Endometrial microvascular endothelial cells (primary cell): ENCODE results near the gene CABP2. TPM values are rescaled to one million over a fixed set of nuclear protein-coding genes. Genes with fewer than 3 reads are reported as not detected.

Source experiments
- in situ Hi-C: cut with HindIII; loops from 2 replicates; pipeline ENCODE4 v1.10.0; 2017; ENCODE audit warnings: low sequenced_read_pairs, low pct_unique_long_range_greater_than_20kb; ENCODE audit errors: inconsistent ontology term
- total RNA-seq: library from RNA; depleted of rRNA; stranded (reverse); fragments of >200 nt; gene quantifications from one replicate; pipeline ENCODE4 v1.2.3, GENCODE V29; 2015; ENCODE audit errors: inconsistent ontology term

Gene CABP2
- total RNA-seq, 1 donor from 2014 or later: not detected

GRCh38 chr11:67542169-67542568, 18.9 kb upstream of the CABP2 start:
- in situ Hi-C loops: no loop called here

DNA sequence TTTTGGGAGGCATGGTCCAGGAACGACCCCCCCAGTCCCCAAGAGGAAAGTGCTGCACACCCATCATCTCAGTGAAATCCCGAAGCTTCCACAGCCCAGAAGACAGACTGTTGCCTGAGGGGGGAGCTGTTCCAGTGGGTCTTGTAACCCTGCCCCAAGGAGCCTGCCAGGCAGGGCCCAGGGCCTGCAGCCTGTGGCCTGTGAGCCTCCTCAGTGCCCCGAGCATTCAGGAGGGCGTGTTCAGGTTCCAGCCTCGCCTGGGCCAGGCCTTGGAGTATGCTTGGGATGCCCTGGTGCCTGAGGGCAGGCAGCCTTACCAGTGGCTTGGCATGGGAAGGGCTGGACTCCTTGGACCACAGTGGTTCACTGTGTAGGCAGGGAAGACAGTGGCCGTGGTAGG, 18.0 kb upstream of the CABP2 start:
- in situ Hi-C loops: no loop called here

DNA sequence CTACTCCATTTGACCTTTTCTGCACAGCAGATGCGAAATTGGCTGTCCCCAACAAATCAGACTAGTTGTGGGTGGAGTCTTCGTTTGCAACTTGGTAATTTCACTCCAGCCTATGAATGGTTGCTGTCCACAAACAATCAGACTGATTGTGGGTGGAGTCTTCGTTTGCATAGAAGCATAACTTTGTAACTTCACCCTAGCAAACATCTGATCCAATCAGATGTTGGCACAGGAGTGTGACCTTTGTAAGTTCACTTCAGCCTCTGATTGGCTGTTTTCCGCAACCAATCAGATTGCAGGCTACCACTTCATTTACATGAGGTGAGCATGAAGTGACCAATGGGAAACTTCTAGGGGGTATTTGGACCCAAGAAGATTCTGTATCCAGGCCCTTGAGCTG, 16.3 kb upstream of the CABP2 start:
- in situ Hi-C loops: no loop called here

DNA sequence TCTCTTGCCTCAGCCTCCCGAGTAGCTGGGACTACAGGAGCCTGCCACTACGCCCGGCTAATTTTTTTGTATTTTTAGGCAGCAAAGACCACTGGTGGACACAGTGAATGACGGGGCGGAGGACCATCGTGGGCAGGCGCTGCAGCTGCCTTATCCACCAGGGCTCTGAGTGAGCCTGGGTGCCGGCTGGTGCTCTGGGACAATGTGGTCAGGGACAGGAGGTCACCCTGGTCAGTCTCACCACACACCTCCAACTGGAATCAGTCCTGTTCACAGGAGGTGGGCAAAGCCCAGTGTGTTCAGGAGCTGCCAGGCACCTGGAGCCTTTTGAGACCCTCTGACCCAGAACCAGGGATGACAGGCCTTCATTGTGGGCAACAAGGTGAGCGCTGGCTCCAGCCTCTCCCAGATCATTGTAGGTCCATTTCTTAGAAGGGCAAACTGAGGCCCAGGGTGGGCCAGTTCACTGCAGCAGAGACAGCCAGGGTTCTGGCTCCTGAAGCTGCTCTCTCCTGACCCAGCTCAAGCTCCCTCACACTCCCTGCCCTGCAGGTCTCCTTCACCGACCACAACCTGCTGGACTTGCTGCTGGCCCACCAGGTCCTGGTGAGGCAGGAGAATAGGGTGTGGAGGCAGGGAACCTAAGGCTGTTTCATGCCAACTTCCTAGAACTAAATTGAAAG, 15.7 kb upstream of the CABP2 start:
- in situ Hi-C loops: no loop called here

- in situ Hi-C loops: no loop called here
These were observed 15.1 kb upstream of the CABP2 start for GRCh38 chr11:67538306-67538705.

DNA sequence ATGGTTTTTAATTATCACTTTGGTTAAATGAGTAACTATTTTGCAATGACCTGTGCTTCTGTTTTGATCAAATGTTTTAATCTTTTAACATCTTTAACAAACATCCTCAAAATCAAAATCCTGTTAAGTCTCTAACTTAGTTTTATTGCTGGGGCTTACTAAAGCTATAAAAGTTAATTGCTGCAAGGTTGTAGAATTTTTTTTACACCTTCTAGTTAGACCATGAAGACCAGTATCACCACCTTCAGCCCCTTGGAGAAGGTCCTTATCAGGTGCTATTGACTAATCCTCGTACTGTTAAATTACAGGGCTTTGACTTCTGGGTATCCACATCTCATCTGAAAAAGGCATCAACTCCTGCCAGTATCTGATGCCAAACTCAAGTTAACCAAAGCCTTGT, 12.3 kb upstream of the CABP2 start:
- in situ Hi-C loops: no loop called here

DNA sequence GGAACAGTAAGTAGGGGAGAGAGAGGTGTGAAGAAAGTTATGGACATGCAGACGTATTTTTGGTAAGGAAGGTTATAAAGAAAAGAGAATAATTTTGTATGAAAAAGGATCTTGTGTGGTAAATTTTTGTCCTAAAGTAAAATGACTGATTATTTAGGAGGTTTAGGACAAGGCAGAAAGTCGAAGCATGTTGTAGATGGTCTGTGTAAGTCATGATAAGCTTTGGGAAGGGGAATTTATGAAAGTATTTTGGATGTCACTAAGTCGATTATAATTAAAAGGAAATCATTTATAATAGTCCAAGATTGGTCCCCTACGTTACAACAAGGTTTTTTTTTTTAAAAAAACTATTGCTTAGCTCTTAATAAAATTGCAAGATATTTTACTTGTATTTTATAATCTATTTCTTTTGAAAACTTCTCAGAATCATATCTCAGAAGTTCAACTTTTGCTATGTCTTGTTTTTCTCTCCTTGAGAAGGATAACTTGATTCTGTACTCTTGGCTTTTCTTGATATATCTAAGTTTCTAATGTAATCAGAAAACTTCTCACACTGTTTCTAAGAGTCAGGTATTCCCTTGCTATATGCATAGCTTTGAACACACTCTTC, 10.9 kb upstream of the CABP2 start:
- in situ Hi-C loops: no loop called here

DNA sequence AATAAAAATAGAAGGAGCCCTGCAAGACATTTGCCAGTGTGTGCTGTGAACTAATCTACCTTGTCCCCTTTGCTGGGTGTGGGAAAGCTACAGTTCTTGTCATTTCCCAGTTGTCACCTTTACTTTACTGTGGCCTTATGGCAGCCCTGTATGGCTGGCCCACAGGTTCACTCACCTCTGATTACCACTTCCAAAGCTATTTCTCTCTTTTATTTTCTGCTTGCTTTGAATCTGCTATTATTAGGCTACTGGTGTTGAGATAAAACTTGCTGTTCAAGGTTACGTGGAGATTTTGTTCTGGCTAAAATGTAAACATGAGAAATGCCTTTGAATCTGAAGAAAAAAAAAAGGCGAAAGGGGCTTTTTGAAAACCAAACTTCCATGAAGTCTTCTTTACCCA, 9.6 kb upstream of the CABP2 start:
- in situ Hi-C loops: no loop called here

DNA sequence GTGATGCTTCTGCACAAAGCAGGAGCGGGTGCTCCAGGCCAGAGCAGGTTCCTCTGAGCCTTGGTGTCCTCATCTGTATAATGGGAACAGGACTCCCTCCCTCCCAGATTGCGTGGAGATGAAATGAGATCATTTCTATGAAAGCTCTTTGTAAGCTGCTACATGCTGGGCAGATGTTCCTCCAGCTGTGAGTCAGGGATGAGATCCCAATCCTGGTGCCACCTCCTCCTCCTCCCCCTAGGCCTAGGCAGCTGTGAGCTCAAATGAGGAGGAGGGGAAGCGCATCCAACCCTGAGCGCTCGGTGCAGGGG, 7.0 kb upstream of the CABP2 start:
- in situ Hi-C loops: no loop called here

GRCh38 chr11:67528376-67528775, 5.1 kb upstream of the CABP2 start:
- in situ Hi-C loops: no loop called here

- in situ Hi-C loops: no loop called here
These were observed 2.2 kb upstream of the CABP2 start for GRCh38 chr11:67525275-67525976.

GRCh38 chr11:67524480-67524808, 1.2 kb upstream of the CABP2 start:
- in situ Hi-C loops: no loop called here

DNA sequence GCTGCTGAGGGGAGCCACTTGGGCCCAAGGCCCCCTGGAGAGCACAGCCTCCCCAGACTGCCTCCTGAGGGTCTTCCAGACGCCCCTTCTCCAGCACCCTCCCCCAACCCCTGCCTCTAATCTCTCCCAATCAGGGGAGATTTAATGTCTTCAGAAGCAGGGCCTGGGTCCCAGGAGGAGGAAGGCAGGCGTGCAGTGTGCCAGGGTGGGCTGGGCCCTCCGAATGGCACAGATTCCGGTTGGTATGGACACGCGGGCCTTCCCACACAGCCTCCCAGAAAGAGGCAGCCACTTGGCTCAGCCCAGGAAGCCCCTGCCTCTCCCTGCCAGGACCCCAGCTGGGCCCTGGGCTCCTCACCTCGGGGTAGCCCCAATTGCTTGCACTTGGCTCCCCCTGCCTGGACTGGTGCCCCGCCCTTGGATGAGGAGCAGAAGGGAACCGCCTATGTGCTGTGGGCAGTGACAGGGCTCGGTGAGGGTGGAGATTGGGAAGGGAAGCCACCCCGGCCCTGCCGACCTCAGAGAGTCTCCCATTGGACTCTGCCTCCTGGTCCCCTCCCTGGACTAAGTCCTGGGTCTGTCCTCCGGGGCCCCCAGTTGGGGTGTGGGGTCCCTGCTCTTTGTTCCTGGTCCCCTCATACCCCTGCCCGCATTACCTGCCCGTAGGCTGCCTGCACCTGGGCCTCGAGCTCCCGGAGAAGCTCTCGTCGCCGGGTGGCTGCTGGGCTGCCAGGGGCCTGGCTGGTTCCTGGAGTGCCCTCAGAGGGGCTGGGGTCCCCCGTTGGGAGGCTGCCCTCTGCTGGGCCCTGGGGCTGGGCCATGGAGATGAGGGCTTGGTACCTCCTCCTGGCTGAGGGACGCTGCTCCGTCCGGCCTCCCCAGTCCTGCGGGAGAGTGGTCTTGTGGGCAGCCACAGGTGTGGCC, 572 bp upstream of the CABP2 start:
- in situ Hi-C loops: no loop called here

GRCh38 chr11:67522338-67522737, 908 bp downstream of the CABP2 start:
- in situ Hi-C loops: no loop called here

- in situ Hi-C loops: no loop called here
These were observed 1.3 kb downstream of the CABP2 start for GRCh38 chr11:67521924-67522323.

DNA sequence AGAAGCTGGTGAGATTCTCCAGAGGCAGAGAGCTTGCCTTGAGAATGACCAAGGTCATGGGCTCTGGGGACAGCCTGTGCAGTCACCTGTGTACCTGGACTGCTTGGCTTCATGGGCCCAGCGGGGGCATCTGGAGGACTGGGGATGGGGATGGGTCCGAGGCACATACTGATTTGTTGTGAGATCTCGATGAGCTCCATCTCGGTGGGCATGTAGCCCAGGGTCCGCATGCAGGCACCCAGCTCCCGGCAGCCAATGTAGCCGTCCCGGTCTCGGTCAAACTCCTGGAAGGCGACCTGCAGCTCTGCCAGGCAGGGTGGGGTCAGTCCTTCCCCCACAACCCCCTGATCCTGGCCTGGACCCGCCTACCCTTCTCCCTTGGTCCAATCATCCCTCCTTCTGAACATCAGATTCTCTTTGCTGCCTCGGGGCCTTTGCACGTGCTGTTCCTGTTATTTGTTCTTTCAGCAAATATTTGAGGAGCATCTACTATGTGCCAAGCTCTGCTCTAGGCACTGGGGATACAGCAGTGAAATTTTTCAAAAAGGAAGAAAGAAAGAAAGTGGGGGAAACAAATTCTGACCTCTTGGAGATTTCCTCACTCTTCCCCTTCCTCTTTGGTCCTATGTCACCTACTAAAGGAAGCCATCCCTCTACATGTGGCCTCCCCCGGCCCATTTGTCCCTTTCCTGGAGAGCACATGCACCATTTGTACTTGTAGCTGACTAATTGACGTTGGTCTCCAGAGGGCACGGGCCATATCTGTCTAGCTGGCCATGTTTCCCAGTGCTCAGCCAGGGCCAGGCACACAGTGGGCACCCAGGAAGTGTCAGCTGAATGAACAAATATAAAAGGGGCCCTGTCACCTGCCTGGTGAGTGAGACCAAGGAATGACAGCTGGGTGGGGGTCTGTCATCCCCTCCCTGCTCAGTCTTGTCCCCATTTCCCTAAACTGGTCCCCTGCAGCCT, 2.1 kb downstream of the CABP2 start:
- in situ Hi-C loops: no loop called here

DNA sequence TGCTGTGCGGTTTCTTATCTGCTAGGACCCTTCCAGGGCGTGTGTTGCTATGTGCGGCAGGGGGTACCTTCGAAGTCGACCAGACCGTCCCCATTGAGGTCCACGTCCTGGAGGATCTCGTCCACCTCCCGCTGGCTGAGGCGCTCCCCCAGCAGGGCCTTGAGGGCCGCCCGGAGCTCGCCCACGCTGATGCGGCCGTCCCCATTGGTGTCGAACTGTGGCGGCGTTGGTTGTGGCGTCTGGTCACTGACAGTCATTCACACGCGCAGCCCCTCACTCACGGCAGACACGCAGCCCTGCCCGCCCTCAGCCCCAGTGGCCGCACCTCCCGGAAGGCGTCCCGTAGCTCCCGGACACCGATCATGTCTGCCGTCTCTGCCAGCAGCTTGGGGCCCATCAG, 3.5 kb downstream of the CABP2 start:
- in situ Hi-C loops: no loop called here

DNA sequence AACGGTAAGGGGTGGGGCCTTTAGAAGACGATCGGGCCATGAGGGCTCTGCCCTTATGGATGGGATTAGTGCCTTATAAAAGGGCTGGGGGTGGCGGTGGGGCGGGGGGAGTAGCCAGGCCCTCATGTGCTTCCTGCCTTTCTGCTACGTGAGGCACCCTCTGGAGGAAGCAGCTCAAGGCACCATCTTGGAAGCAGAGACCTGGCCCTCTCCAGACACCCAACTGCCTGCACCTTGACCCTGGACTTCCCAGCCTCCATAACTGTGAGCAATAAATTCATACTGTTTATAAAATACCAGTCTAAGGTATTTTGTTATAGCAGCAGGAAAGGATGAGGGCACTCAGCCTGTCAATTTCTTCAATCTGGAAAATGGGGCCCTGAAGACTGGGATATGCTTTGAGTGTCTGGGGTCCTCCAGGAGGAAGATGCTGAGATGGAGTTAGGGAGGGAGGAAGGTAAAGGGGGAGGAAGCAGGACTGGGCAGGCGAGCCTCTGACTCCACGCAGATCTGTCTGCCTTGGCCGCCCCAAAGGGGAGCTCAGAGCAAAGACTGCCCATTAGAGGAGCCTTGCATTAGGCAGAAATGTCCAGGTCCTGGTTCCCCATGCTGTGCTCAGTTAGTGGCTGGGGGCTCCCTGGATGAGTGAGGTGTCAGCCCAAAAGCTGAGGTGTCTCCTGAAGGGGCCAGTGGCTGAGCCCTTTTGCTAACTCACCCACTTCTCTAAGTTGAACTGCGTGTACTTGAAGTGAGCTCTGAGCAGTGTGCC, 5.3 kb downstream of the CABP2 start:
- in situ Hi-C loops: no loop called here
